Tibial nerve (tissue), 4 donors: ENCODE data around the gene MAGI3. TPM values are rescaled to one million over a fixed set of nuclear protein-coding genes. Genes with fewer than 3 reads are reported as not detected.

ENCODE experiments used
- DNase-seq, 2 donors: peaks; one replicate each; pipeline ENCODE4 v3.0.0-alpha.2; 2019; ENCODE audit warnings: low spot score in 2 of 2
- H3K27ac ChIP-seq, 4 donors: fragments of 200-600 bp; sonication (generic) in 3 of 4; one replicate each; pipeline ENCODE4 v1.5.1; 2017 to 2019; ENCODE audit warnings: mild to moderate bottlenecking in 1 of 4
- H3K27me3 ChIP-seq, 2 donors: fragments of 200-600 bp; sonication (generic) in 1 of 2; one replicate each; pipeline versions ENCODE4 v1.5.1 to v1.6.0; 2017 to 2019
- H3K36me3 ChIP-seq, 3 donors: fragments of 200-600 bp; sonication (generic); one replicate each; pipeline ENCODE4 v1.5.1; 2018 to 2019
- H3K4me1 ChIP-seq, 4 donors: fragments of 200-600 bp; sonication (generic) in 3 of 4; one replicate each; pipeline ENCODE4 v1.5.1; 2017 to 2019
- H3K4me3 ChIP-seq, 4 donors: fragments of 200-600 bp; sonication (generic) in 3 of 4; one replicate each; pipeline ENCODE4 v1.5.1; 2017 to 2019; ENCODE audit warnings: mild to moderate bottlenecking in 1 of 4, moderate library complexity in 1 of 4
- H3K9me3 ChIP-seq, 4 donors: fragments of 200-600 bp; sonication (generic) in 3 of 4; one replicate each; pipeline ENCODE4 v1.5.1; 2017 to 2019
- EP300 ChIP-seq, 2 donors: sonication (generic); formaldehyde crosslinking; IDR thresholded peaks; one replicate each; pipeline ENCODE4 v1.6.1; 2017; ENCODE audit warnings: antibody characterized with exemption in 2 of 2, mild to moderate bottlenecking in 1 of 2
- POLR2A ChIP-seq, 2 donors: fragments of 450-650 bp; IDR thresholded peaks; one replicate each; pipeline ENCODE4 v1.6.1; 2017; ENCODE audit warnings: antibody characterized with exemption in 2 of 2, mild to moderate bottlenecking in 2 of 2, moderate library complexity in 2 of 2
- WGBS, 2 donors: methylation state at CpG; one replicate each; pipeline ENCODE4 v1.1.5; 2018; 5-methylcytosine and 5-hydroxymethylcytosine counted together
- total RNA-seq, 4 donors: library from RNA; depleted of rRNA; stranded (reverse); fragments of >200 nt; gene quantifications; one replicate each; pipeline ENCODE4 v1.1.0, GENCODE V29; 2016
- TF ChIP-seq, protein P1 (sequence below), 5 experiments: fragments of 200-600 bp in 3 of 5; fragments of 450-650 bp in 2 of 5; sonication (generic) in 3 of 5; IDR thresholded peaks; one replicate each; pipeline ENCODE4 v1.5.1; 2016 to 2019; ENCODE audit warnings: antibody characterized with exemption in 5 of 5, mild to moderate bottlenecking in 3 of 5, moderate library complexity in 2 of 5

MAGI3 gene
- total RNA-seq, 4 donors from 2014 or later, result 15.7 to 23.3 (median 19.4) TPM

GRCh38 chr1:113434081-113434873 lies 44.0 kb downstream of the MAGI3 start:
- WGBS, 2 donors, result 95 to 100% methylated on average over 2 of the region's 2 CpGs
- Histone ChIP-seq H3K36me3 (no peaks in the 10 kb centered on the region), H3K27ac (no peak overlapping the region), H3K9me3 (no peaks in the 10 kb centered on the region), H3K4me3 (no peak overlapping the region), H3K27me3 (no peaks in the 10 kb centered on the region), H3K4me1 (peaks cover 0 to 16% (median 4%) of the 10 kb centered on the region in 4 donors)
- TF ChIP-seq EP300 (IDR thresholded peaks at IDR 0.05), result no peak
- TF ChIP-seq, protein P1, sequence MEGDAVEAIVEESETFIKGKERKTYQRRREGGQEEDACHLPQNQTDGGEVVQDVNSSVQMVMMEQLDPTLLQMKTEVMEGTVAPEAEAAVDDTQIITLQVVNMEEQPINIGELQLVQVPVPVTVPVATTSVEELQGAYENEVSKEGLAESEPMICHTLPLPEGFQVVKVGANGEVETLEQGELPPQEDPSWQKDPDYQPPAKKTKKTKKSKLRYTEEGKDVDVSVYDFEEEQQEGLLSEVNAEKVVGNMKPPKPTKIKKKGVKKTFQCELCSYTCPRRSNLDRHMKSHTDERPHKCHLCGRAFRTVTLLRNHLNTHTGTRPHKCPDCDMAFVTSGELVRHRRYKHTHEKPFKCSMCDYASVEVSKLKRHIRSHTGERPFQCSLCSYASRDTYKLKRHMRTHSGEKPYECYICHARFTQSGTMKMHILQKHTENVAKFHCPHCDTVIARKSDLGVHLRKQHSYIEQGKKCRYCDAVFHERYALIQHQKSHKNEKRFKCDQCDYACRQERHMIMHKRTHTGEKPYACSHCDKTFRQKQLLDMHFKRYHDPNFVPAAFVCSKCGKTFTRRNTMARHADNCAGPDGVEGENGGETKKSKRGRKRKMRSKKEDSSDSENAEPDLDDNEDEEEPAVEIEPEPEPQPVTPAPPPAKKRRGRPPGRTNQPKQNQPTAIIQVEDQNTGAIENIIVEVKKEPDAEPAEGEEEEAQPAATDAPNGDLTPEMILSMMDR (IDR thresholded peaks at IDR 0.05), result no peak
- no peak for TF ChIP-seq POLR2A (IDR thresholded peaks at IDR 0.05)
- no peak for DNase-seq

- no peak overlapping the region for H3K27ac ChIP-seq
- TF ChIP-seq, protein P1 (IDR thresholded peaks at IDR 0.05), result no peak
- TF ChIP-seq EP300 (IDR thresholded peaks at IDR 0.05) (no peak), POLR2A (IDR thresholded peaks at IDR 0.05) (no peak)
- H3K36me3 ChIP-seq, result no peaks in the 10 kb centered on the region
- peaks cover 0 to 12% (median 3%) of the 10 kb centered on the region in 4 donors for H3K4me1 ChIP-seq
- H3K9me3 ChIP-seq, result no peaks in the 10 kb centered on the region
- H3K27me3 ChIP-seq, result no peaks in the 10 kb centered on the region
- H3K4me3 ChIP-seq, result no peak overlapping the region
- no peak for DNase-seq
- 85% methylated on average over 2 of the region's 2 CpGs for WGBS, 2 donors
These were observed 44.5 kb downstream of the MAGI3 start for GRCh38 chr1:113434874-113435175.

DNA sequence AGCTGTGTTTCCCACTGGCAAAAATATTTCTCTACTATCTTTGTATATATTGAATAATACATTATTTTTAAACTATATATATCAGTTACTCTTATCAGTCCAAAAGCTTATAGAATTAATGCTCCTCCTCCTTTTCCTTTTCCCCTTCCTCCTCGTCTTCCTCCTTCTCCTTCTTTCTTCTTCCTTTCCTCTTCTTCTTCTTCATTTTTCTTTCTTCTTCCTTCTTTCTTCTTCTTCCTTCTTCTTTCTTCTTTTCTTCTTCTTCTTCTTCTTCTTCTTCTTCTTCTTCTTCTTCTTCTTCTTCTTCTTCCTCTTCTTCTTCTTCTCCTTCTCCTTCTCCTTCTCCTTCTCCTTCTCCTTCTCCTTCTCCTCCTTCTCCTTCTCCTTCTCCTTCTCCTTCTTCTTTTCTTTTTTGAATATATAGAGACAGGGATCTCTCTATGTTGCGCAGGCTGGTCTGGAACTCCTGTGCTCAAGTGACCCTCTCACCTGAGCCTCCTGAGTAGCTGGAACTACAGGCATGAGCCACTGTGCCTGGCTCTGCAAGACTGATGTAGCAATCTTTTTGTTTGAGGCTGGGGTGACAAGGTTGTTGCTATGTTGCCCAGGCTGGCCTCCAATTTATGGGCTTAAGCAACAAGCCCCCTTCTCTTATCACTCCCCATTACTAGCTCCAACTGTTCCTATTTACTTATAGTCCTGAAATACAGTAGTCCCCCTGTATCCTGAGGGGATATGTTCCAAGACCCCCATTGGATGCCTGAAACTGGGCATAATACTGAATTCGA lies 47.4 kb downstream of the MAGI3 start:
- H3K4me3 ChIP-seq, result no peak overlapping the region
- peaks cover 0 to 6% (median 0%) of the 10 kb centered on the region in 4 donors for H3K4me1 ChIP-seq
- TF ChIP-seq, protein P1 (IDR thresholded peaks at IDR 0.05), result no peak
- no peak for DNase-seq
- H3K27me3 ChIP-seq, result no peaks in the 10 kb centered on the region
- 96 to 98% methylated on average over 3 of the region's 3 CpGs for WGBS, 2 donors
- no peaks in the 10 kb centered on the region for H3K9me3 ChIP-seq
- H3K27ac ChIP-seq, result no peak overlapping the region
- H3K36me3 ChIP-seq, result no peaks in the 10 kb centered on the region

DNA sequence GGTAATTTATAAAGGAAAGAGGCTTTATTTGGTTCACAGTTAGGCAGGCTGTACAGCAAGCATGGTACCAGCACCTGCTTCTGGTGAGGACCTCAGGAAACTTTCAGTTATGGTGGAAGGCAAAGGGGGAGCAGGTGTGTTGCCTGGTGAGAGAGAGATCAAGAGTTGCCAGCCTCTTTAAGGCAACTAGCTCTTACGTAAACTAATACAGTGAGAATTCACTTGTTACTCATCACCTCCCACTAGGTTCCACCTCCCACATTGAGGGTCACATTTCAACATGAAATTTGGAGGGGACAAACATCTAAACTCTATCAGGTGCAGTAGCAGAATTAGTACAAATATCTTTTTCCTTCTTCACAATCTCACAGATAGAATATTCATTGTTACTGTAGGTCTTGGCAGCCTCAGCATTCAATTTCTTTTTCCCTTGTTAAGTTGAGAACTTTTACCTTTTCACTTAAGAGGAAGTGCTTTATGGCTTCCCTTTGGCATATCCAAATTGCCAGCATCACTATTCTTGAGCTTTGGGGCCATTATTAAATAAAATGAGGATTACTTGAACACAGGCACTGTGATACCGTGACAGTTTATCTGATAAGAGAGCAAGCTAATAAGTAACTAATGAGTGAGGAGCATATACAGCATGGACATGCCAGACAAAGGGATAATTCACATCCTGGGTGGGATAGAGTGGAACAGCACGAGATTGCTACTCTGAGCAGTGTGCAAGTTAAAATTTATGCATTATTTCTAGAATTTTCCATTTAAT lies 48.4 kb downstream of the MAGI3 start:
- 86 to 92% methylated on average over 3 of the region's 3 CpGs for WGBS, 2 donors

More for the DNA sequence above, 48.4 kb downstream of the MAGI3 start:
- H3K4me1 ChIP-seq, result peaks cover 0 to 6% (median 0%) of the 10 kb centered on the region in 4 donors
- TF ChIP-seq POLR2A (IDR thresholded peaks at IDR 0.05) (no peak), EP300 (IDR thresholded peaks at IDR 0.05) (no peak)
- TF ChIP-seq, protein P1 (IDR thresholded peaks at IDR 0.05), result no peak
- no peaks in the 10 kb centered on the region for H3K36me3 ChIP-seq
- no peak overlapping the region for H3K4me3 ChIP-seq
- no peaks in the 10 kb centered on the region for H3K27me3 ChIP-seq
- H3K27ac ChIP-seq, result no peak overlapping the region
- no peak for DNase-seq
- H3K9me3 ChIP-seq, result no peaks in the 10 kb centered on the region
